Measurements from ENCODE around the gene TNIK.

Gene TNIK

GRCh38 chr3:171358181-171358880 lies 101.9 kb downstream of the TNIK start:
- DNase-seq (ENCODE audit: low spot score), result no peak
- in situ Hi-C loops (cut with MboI; ENCODE audit: low pct_unique_long_range_greater_than_20kb, low sequenced_read_pairs, unreplicated experiment), result no loop called here

GRCh38 chr3:171357721-171358120 lies 102.5 kb downstream of the TNIK start:
- DNase-seq (ENCODE audit: low spot score), result no peak
- in situ Hi-C loops (cut with MboI; ENCODE audit: low pct_unique_long_range_greater_than_20kb, low sequenced_read_pairs, unreplicated experiment), result no loop called here
- TF ChIP-seq CTCF (IDR thresholded peaks at IDR 0.05; ENCODE audit: extremely low read depth, insufficient read depth, missing control alignments), result no peak

More at GRCh38 chr3:171358181-171358880, 101.9 kb downstream of the TNIK start:
- TF ChIP-seq CTCF (IDR thresholded peaks at IDR 0.05; ENCODE audit: extremely low read depth, insufficient read depth, missing control alignments), result no peak

- no peak for TF ChIP-seq CTCF (IDR thresholded peaks at IDR 0.05; ENCODE audit: extremely low read depth, insufficient read depth, missing control alignments)
- in situ Hi-C loops (cut with MboI; ENCODE audit: low pct_unique_long_range_greater_than_20kb, low sequenced_read_pairs, unreplicated experiment), result no loop called here
- no peak for DNase-seq (ENCODE audit: low spot score)
These were observed 104.0 kb downstream of the TNIK start for GRCh38 chr3:171356251-171356650.

- no peak for DNase-seq (ENCODE audit: low spot score)
- in situ Hi-C loops (cut with MboI; ENCODE audit: low pct_unique_long_range_greater_than_20kb, low sequenced_read_pairs, unreplicated experiment), result no loop called here
- no peak for TF ChIP-seq CTCF (IDR thresholded peaks at IDR 0.05; ENCODE audit: extremely low read depth, insufficient read depth, missing control alignments)
These were observed 105.3 kb downstream of the TNIK start for GRCh38 chr3:171354706-171355582.

- no peak for DNase-seq (ENCODE audit: low spot score)
- no peak for TF ChIP-seq CTCF (IDR thresholded peaks at IDR 0.05; ENCODE audit: extremely low read depth, insufficient read depth, missing control alignments)
- in situ Hi-C loops (cut with MboI; ENCODE audit: low pct_unique_long_range_greater_than_20kb, low sequenced_read_pairs, unreplicated experiment), result no loop called here
These were observed 106.0 kb downstream of the TNIK start for GRCh38 chr3:171354049-171354705.

GRCh38 chr3:171353423-171353822 lies 106.8 kb downstream of the TNIK start:
- TF ChIP-seq CTCF (IDR thresholded peaks at IDR 0.05; ENCODE audit: extremely low read depth, insufficient read depth, missing control alignments), result no peak
- in situ Hi-C loops (cut with MboI; ENCODE audit: low pct_unique_long_range_greater_than_20kb, low sequenced_read_pairs, unreplicated experiment), result no loop called here
- no peak for DNase-seq (ENCODE audit: low spot score)
